IMR-90 (cell line): ENCODE measurements around the gene ITM2B. TPM values are rescaled to one million over a fixed set of nuclear protein-coding genes. Genes with fewer than 3 reads are reported as not detected.

Source experiments
- ATAC-seq: fragments of 200-7000 bp; cut with Tn5 transposase; 2 replicates; pipeline ENCODE4 v1.9.1; 2020; ENCODE audit warnings: low read depth, mild to moderate bottlenecking, moderate library complexity
- BruUV-seq: library from RNA; stranded (reverse); fragments of 400-500 nt; replicated peaks from 2 replicates; lab custom pipeline; 2021; lab: Mats Ljungman, UMichigan
- CTCF ChIA-PET: fragments of 300-600 bp; formaldehyde crosslinking; extraction: SDS; loops from one replicate; lab custom pipeline; 2021; ENCODE audit warnings: antibody characterized with exemption; lab: Yijun Ruan, JAX
- POLR2A ChIA-PET: fragments of 300-600 bp; sonication (Branson Sonifier 250); formaldehyde crosslinking; loops from one replicate; lab custom pipeline; 2022; ENCODE audit warnings: antibody characterized with exemption; ENCODE audit not compliant: unreplicated experiment; lab: Charles Lee
- DNase-seq: peaks from one replicate; pipeline ENCODE4 v3.0.0; 2013
- H2AFZ ChIP-seq: replicated peaks from 2 replicates; pipeline ENCODE3; 2013; ENCODE audit warnings: low read length, mild to moderate bottlenecking; ENCODE audit not compliant: poor library complexity
- H2AK5ac ChIP-seq: 2 replicates; pipeline ENCODE4 v1.6.1; 2013; ENCODE audit warnings: low read depth, low read length, inconsistent platforms
- H2AK9ac ChIP-seq: replicated peaks from 2 replicates; pipeline ENCODE3; 2013; ENCODE audit warnings: mild to moderate bottlenecking, low read depth, low read length, moderate library complexity; ENCODE audit not compliant: poor library complexity
- H2BK120ac ChIP-seq: 2 replicates; pipeline ENCODE4 v1.6.1; 2013; ENCODE audit warnings: low read depth, low read length, inconsistent platforms
- H2BK15ac ChIP-seq: 3 replicates; pipeline ENCODE4 v1.6.1; 2013; ENCODE audit warnings: low read depth, low read length, inconsistent platforms
- H2BK20ac ChIP-seq: 2 replicates; pipeline ENCODE4 v1.6.1; 2013; ENCODE audit warnings: low read depth, mild to moderate bottlenecking, inconsistent platforms, low read length, moderate library complexity
- H2BK5ac ChIP-seq: 2 replicates; pipeline ENCODE4 v1.6.1; 2013; ENCODE audit warnings: mild to moderate bottlenecking, low read depth, low read length, inconsistent platforms; ENCODE audit not compliant: poor library complexity, severe bottlenecking
- H3K14ac ChIP-seq: replicated peaks from 2 replicates; pipeline ENCODE4 v1.6.1; 2013; ENCODE audit warnings: low read depth, low read length, inconsistent platforms
- H3K18ac ChIP-seq: 2 replicates; pipeline ENCODE4 v1.6.1; 2013; ENCODE audit warnings: low read depth, low read length, control low read depth
- H3K23ac ChIP-seq: 2 replicates; pipeline ENCODE4 v1.6.1; 2013; ENCODE audit warnings: low read depth, low read length, inconsistent platforms
- H3K27ac ChIP-seq: 2 replicates; pipeline ENCODE4 v1.5.1; 2013; ENCODE audit warnings: mild to moderate bottlenecking, control low read depth, low read length; ENCODE audit not compliant: insufficient read depth
- H3K27me3 ChIP-seq: 2 replicates; pipeline ENCODE4 v1.6.1; 2013; ENCODE audit warnings: low read length; ENCODE audit not compliant: control insufficient read depth, insufficient read depth
- H3K36me3 ChIP-seq: 2 replicates; pipeline ENCODE4 v1.6.1; 2013; ENCODE audit warnings: low read length, mixed read lengths; ENCODE audit not compliant: control insufficient read depth, insufficient read depth
- H3K4ac ChIP-seq: 2 replicates; pipeline ENCODE4 v1.6.1; 2013; ENCODE audit warnings: low read depth, low read length, inconsistent platforms
- H3K4me1 ChIP-seq: 2 replicates; pipeline ENCODE4 v1.6.1; 2013; ENCODE audit warnings: low read length, mixed read lengths; ENCODE audit not compliant: control insufficient read depth, insufficient read depth
- H3K4me2 ChIP-seq: 2 replicates; pipeline ENCODE4 v1.6.1; 2013; ENCODE audit warnings: low read depth, mild to moderate bottlenecking, control low read depth, low read length, moderate library complexity
- H3K4me3 ChIP-seq: 2 replicates; pipeline ENCODE4 v1.5.1; 2013; ENCODE audit warnings: low read depth, mild to moderate bottlenecking, control low read depth, low read length, moderate library complexity; ENCODE audit not compliant: insufficient read depth
- H3K56ac ChIP-seq: 2 replicates; pipeline ENCODE4 v1.6.1; 2013; ENCODE audit warnings: low read length, inconsistent platforms; ENCODE audit not compliant: insufficient read depth; ENCODE audit errors: extremely low read depth
- H3K79me1 ChIP-seq, 2 experiments: 2 replicates each; pipeline ENCODE4 v1.6.1; 2013; ENCODE audit warnings: low read length in 2 of 2, inconsistent platforms in 1 of 2, low read depth in 1 of 2
- H3K9ac ChIP-seq: 2 replicates; pipeline ENCODE4 v1.6.1; 2013; ENCODE audit warnings: low read depth, low read length, control low read depth
- H3K9me1 ChIP-seq: 2 replicates; pipeline ENCODE4 v1.6.1; 2013; ENCODE audit warnings: low read length, inconsistent platforms; ENCODE audit not compliant: insufficient read depth
- H3K9me3 ChIP-seq: 2 replicates; pipeline ENCODE4 v1.6.1; 2013; ENCODE audit warnings: low read length; ENCODE audit not compliant: control insufficient read depth, insufficient read depth
- H4K20me1 ChIP-seq: 2 replicates; pipeline ENCODE4 v1.6.1; 2013; ENCODE audit warnings: low read length, inconsistent platforms; ENCODE audit not compliant: insufficient read depth
- H4K5ac ChIP-seq: 2 replicates; pipeline ENCODE4 v1.6.1; 2013; ENCODE audit warnings: mild to moderate bottlenecking, low read depth, low read length, control low read depth
- H4K8ac ChIP-seq, 2 experiments: 2 replicates each; pipeline ENCODE4 v1.6.1; 2013; ENCODE audit warnings: low read depth in 2 of 2, low read length in 2 of 2, control low read depth in 1 of 2, inconsistent platforms in 1 of 2
- H4K91ac ChIP-seq: 2 replicates; pipeline ENCODE4 v1.6.1; 2013; ENCODE audit warnings: low read depth, low read length, inconsistent platforms; ENCODE audit not compliant: insufficient read depth
- USF2 ChIP-seq: fragments of 150-350 bp; IDR thresholded peaks from 2 replicates; pipeline ENCODE4 v1.6.1; 2017; ENCODE audit warnings: mild to moderate bottlenecking, antibody characterized with exemption, low read length, low read depth
- WGBS, 2 experiments: methylation state at CpG; one replicate each; pipeline versions ENCODE4 v1.1.5 to v1.1.7; 2013; ENCODE audit warnings: missing lambda C conversion rate in 2 of 2; ENCODE audit not compliant: insufficient read length in 1 of 2; ENCODE audit errors: extremely low coverage in 2 of 2; 5-methylcytosine and 5-hydroxymethylcytosine counted together
- dilution Hi-C: fragments of 300-500 bp; cut with HindIII; formaldehyde crosslinking; loops from one replicate; pipeline ENCODE4 v1.14.3; 2018; ENCODE audit warnings: low sequenced_read_pairs; ENCODE audit not compliant: unreplicated experiment
- in situ Hi-C: fragments of 300-500 bp; cut with MboI; formaldehyde crosslinking; loops from 3 replicates; pipeline ENCODE4 v1.14.3; 2019; ENCODE audit warnings: low sequenced_read_pairs, inconsistent platforms, mixed read lengths
- intact Hi-C: fragments of 100-400 bp; cut with micrococcal nuclease; formaldehyde crosslinking; loops from 2 replicates; pipeline ENCODE4 v1.10.0; 2022
- polyA plus RNA-seq, 3 experiments: library from polyadenylated mRNA; depleted of rRNA; stranded (reverse); fragments of >200 nt; gene quantifications; 2 replicates each; pipeline ENCODE4 v1.2.3, GENCODE V29; 2012; ENCODE audit warnings: low replicate concordance in 1 of 3
- total RNA-seq: library from RNA; depleted of rRNA; stranded (reverse); fragments of >200 nt; gene quantifications from 2 replicates; pipeline ENCODE4 v1.2.3, GENCODE V29; 2012; rRNA removed

Gene ITM2B
- total and polyA plus RNA-seq, 2 of the 4 experiments (the other 2 are of a cell fraction) = 51.1 to 158 TPM

- dilution Hi-C loops (no loop called here), intact Hi-C loops (no loop called here), in situ Hi-C loops (no loop called here)
- Histone ChIP-seq H3K9ac (no peak overlapping the region), H2BK5ac (no peak overlapping the region), H3K36me3 (peaks cover 21% of the 10 kb centered on the region), H2BK120ac (no peak overlapping the region), H3K9me1 (no peaks in the 10 kb centered on the region), H4K5ac (no peak overlapping the region), H2AK9ac (peak overlapping the region; percentile 42), H4K20me1 (no peaks in the 10 kb centered on the region), H3K79me1 (peaks cover 17 to 19% of the 10 kb centered on the region in 2 experiments), H3K23ac (no peak overlapping the region), H3K4me2 (no peak overlapping the region), H3K4me3 (no peak overlapping the region), H4K91ac (no peak overlapping the region), H3K4me1 (no peaks in the 10 kb centered on the region), H2BK15ac (no peak overlapping the region), H3K27me3 (no peaks in the 10 kb centered on the region), H2BK20ac (no peak overlapping the region), H2AK5ac (no peak overlapping the region), H3K27ac (no peak overlapping the region), H3K18ac (no peak overlapping the region), H3K4ac (no peak overlapping the region), H4K8ac (no peak overlapping the region), H3K14ac (no peak overlapping the region), H3K9me3 (peaks cover 8% of the 10 kb centered on the region; the same call in 1 of the 2 replicates), H2AFZ (no peak overlapping the region), H3K56ac (no peak overlapping the region)
- 84% methylated on average over 22 of the region's 47 CpGs; no CpG with 5 or more reads in 1 of the 2 experiments for WGBS, 2 experiments
- ATAC-seq = no peak
- ChIA-PET CTCF (no interaction called here), POLR2A (no interaction called here)
- TF ChIP-seq USF2 = no peak
- no peak for DNase-seq
- BruUV-seq = no TSS peak
Observed at GRCh38 chr13:48318821-48319511, 86.0 kb downstream of the ITM2B start.

Other genes starting within 250 kb of the ITM2B start
- 31.5 and 50.5 TPM in 2 replicates for gene SUCLA2, start 231.9 kb upstream of the ITM2B start, total RNA-seq
- 29.5 and 36.1 TPM in 2 replicates for gene SUCLA2, start 231.9 kb upstream of the ITM2B start, polyA plus RNA-seq (2012; rRNA removed)
- 13.1 and 26.7 TPM in 2 replicates for gene NUDT15, start 195.5 kb upstream of the ITM2B start, total RNA-seq
- 11.8 and 14.2 TPM in 2 replicates for gene NUDT15, start 195.5 kb upstream of the ITM2B start, polyA plus RNA-seq (2012; rRNA removed)
- gene MED4, start 138.1 kb upstream of the ITM2B start, total RNA-seq = 25.3 and 28.3 TPM in 2 replicates
- 38.5 and 40.5 TPM in 2 replicates for gene MED4, start 138.1 kb upstream of the ITM2B start, polyA plus RNA-seq (2012; rRNA removed)
- 15.4 and 23.1 TPM in 2 replicates for gene RB1, start 70.5 kb downstream of the ITM2B start, total RNA-seq
- 8.4 and 11.4 TPM in 2 replicates for gene RB1, start 70.5 kb downstream of the ITM2B start, polyA plus RNA-seq (2012; rRNA removed)
- gene LPAR6, start 179.9 kb downstream of the ITM2B start, total RNA-seq = 1.4 and 4.4 TPM in 2 replicates
- gene LPAR6, start 179.9 kb downstream of the ITM2B start, polyA plus RNA-seq (2012; rRNA removed) = 0.99 and 2.0 TPM in 2 replicates